HEK293 (cell line): Measurements from ENCODE around the gene CYB561D2.

Experiments
- CTCF ChIA-PET: fragments of 350-600 bp; formaldehyde crosslinking; extraction: SDS; loops from one replicate; lab custom pipeline; 2021; ENCODE audit warnings: antibody characterized with exemption; lab: Yijun Ruan, JAX
- POLR2A ChIA-PET: fragments of 300-600 bp; formaldehyde crosslinking; extraction: SDS; loops from one replicate; lab custom pipeline; 2020; ENCODE audit warnings: antibody characterized with exemption, inconsistent platforms; lab: Yijun Ruan, JAX
- H3K27ac ChIP-seq: fragments of 200-500 bp; sonication (Bioruptor generic); 2 replicates; pipeline ENCODE4 v1.5.1; 2014; ENCODE audit warnings: low read depth, low read length, control low read depth, inconsistent platforms; ENCODE audit errors: extremely low read depth
- H3K36me3 ChIP-seq, 2 experiments: fragments of 200-500 bp in 1 of 2; sonication (Bioruptor generic) in 1 of 2; 1 replicate in 1 of 2; 2 replicates in 1 of 2; pipeline ENCODE4 v1.5.1; 2014 to 2017; ENCODE audit warnings: inconsistent platforms in 2 of 2, low read length in 2 of 2; ENCODE audit not compliant: control insufficient read depth in 2 of 2, insufficient read depth in 1 of 2
- H3K4me1 ChIP-seq: fragments of 200-500 bp; sonication (Bioruptor generic); 2 replicates; pipeline ENCODE4 v1.5.1; 2014; ENCODE audit warnings: mild to moderate bottlenecking, low read length, inconsistent platforms; ENCODE audit not compliant: control insufficient read depth, insufficient read depth
- H3K4me3 ChIP-seq: 2 replicates; pipeline ENCODE4 v1.5.1; 2011; ENCODE audit warnings: low read depth, mild to moderate bottlenecking, control low read depth, low read length, moderate library complexity
- H3K9me3 ChIP-seq: fragments of 200-500 bp; sonication (Bioruptor generic); 2 replicates; pipeline ENCODE4 v1.5.1; 2014; ENCODE audit warnings: low read depth, low read length, inconsistent platforms; ENCODE audit not compliant: control insufficient read depth, insufficient read depth
- BCL11B ChIP-seq: fragments of 450-650 bp; formaldehyde crosslinking; IDR thresholded peaks from 2 replicates; pipeline ENCODE4 v1.5.1; 2016; ENCODE audit warnings: low read depth, missing biosample characterization, missing genetic modification characterization
- ELK4 ChIP-seq: IDR thresholded peaks from 2 replicates; pipeline ENCODE4 v1.6.1; 2011; ENCODE audit warnings: mild to moderate bottlenecking, low read depth, low read length, borderline replicate concordance
- GLIS1 ChIP-seq: fragments of 450-650 bp; formaldehyde crosslinking; IDR thresholded peaks from 2 replicates; pipeline ENCODE4 v1.5.1; 2016; ENCODE audit warnings: missing biosample characterization, missing genetic modification characterization
- GLIS2 ChIP-seq: fragments of 450-650 bp; formaldehyde crosslinking; IDR thresholded peaks from 2 replicates; pipeline ENCODE4 v1.5.1; 2016; ENCODE audit warnings: missing biosample characterization, missing genetic modification characterization
- IKZF3 ChIP-seq: fragments of 450-650 bp; IDR thresholded peaks from 2 replicates; pipeline ENCODE4 v1.5.0; 2018; ENCODE audit warnings: missing biosample characterization, mild to moderate bottlenecking, missing genetic modification characterization, moderate library complexity
- KLF10 ChIP-seq: fragments of 450-650 bp; IDR thresholded peaks from 2 replicates; pipeline ENCODE4 v1.5.1; 2018; ENCODE audit warnings: missing biosample characterization, mild to moderate bottlenecking, missing genetic modification characterization
- MEIS1 ChIP-seq: sonication (generic); formaldehyde crosslinking; IDR thresholded peaks from 2 replicates; pipeline ENCODE4 v1.8.1; 2022; ENCODE audit warnings: missing genetic modification reagents, mild to moderate bottlenecking, borderline replicate concordance
- PATZ1 ChIP-seq: fragments of 450-650 bp; formaldehyde crosslinking; IDR thresholded peaks from 2 replicates; pipeline ENCODE4 v1.5.1; 2016; ENCODE audit warnings: missing biosample characterization, missing genetic modification characterization
- ZBTB1 ChIP-seq: fragments of 450-650 bp; formaldehyde crosslinking; IDR thresholded peaks from 2 replicates; pipeline ENCODE4 v1.5.1; 2016; ENCODE audit warnings: missing biosample characterization, missing genetic modification characterization
- ZBTB49 ChIP-seq: fragments of 450-650 bp; formaldehyde crosslinking; IDR thresholded peaks from 2 replicates; pipeline ENCODE4 v1.5.1; 2016; ENCODE audit warnings: missing biosample characterization, missing genetic modification characterization, low read depth
- ZFP37 ChIP-seq: fragments of 450-650 bp; formaldehyde crosslinking; IDR thresholded peaks from 2 replicates; pipeline ENCODE4 v1.5.1; 2016; ENCODE audit warnings: missing biosample characterization, missing genetic modification characterization
- ZIC2 ChIP-seq: fragments of 450-650 bp; formaldehyde crosslinking; IDR thresholded peaks from 2 replicates; pipeline ENCODE4 v1.5.1; 2016; ENCODE audit warnings: missing biosample characterization, missing genetic modification characterization
- ZNF324 ChIP-seq: fragments of 450-650 bp; formaldehyde crosslinking; IDR thresholded peaks from 2 replicates; pipeline ENCODE4 v1.5.1; 2016; ENCODE audit warnings: missing biosample characterization, missing genetic modification characterization
- ZNF394 ChIP-seq: fragments of 450-650 bp; formaldehyde crosslinking; IDR thresholded peaks from 2 replicates; pipeline ENCODE4 v1.5.1; 2016; ENCODE audit warnings: missing biosample characterization, missing genetic modification characterization, mild to moderate bottlenecking, moderate library complexity, borderline replicate concordance
- ZNF398 ChIP-seq: fragments of 450-650 bp; formaldehyde crosslinking; IDR thresholded peaks from 2 replicates; pipeline ENCODE4 v1.5.1; 2017; ENCODE audit warnings: missing biosample characterization, missing genetic modification characterization
- ZNF423 ChIP-seq: fragments of 450-650 bp; formaldehyde crosslinking; IDR thresholded peaks from 2 replicates; pipeline ENCODE4 v1.5.1; 2016; ENCODE audit warnings: missing biosample characterization, missing genetic modification characterization
- ZNF488 ChIP-seq: fragments of 450-650 bp; formaldehyde crosslinking; IDR thresholded peaks from 2 replicates; pipeline ENCODE4 v1.5.1; 2016; ENCODE audit warnings: missing biosample characterization, missing genetic modification characterization
- ZNF704 ChIP-seq: fragments of 450-650 bp; formaldehyde crosslinking; IDR thresholded peaks from 2 replicates; pipeline ENCODE4 v1.5.1; 2016; ENCODE audit warnings: missing biosample characterization, missing genetic modification characterization
- ZNF707 ChIP-seq: fragments of 450-650 bp; formaldehyde crosslinking; IDR thresholded peaks from 2 replicates; pipeline ENCODE4 v1.5.1; 2016; ENCODE audit warnings: missing biosample characterization, missing genetic modification characterization
- ZNF843 ChIP-seq: fragments of 450-650 bp; formaldehyde crosslinking; IDR thresholded peaks from 2 replicates; pipeline ENCODE4 v1.5.1; 2016; ENCODE audit warnings: missing biosample characterization, missing genetic modification characterization
- ZSCAN5A ChIP-seq: fragments of 450-650 bp; formaldehyde crosslinking; IDR thresholded peaks from 2 replicates; pipeline ENCODE4 v1.5.1; 2016; ENCODE audit warnings: missing biosample characterization, missing genetic modification characterization

The CYB561D2 gene

GRCh38 chr3:50357481-50357880, 6.8 kb downstream of the CYB561D2 start:
- no peaks in the 10 kb centered on the region for H3K9me3 ChIP-seq
- H3K4me1 ChIP-seq, result no peaks in the 10 kb centered on the region
- no peak for TF ChIP-seq MEIS1 (CRISPR knock-in tag)
- no peak for TF ChIP-seq ZNF704 (tag by site-specific recombination)
- TF ChIP-seq ZNF707 (tag by site-specific recombination), result no peak
- TF ChIP-seq ZBTB1, result no peak
- no peak overlapping the region for H3K27ac ChIP-seq
- peaks cover 0 to 61% of the 10 kb centered on the region in 2 experiments; a peak in 1 of 3 replicates for H3K36me3 ChIP-seq
- H3K4me3 ChIP-seq, result peak overlapping the region; percentile 82
- CTCF ChIA-PET, result interaction anchor here (1.0 kb wide), 1 partner anchor 319 kb away, joined by 3 read pairs; no protein-coding TSS in a partner anchor
- POLR2A ChIA-PET, result interaction anchor here (1.1 to 1.9 kb wide), 4 partner anchors 10 to 124 kb away, joined by 3 to 12 read pairs (median 4); partner anchors contain the start of gene ZMYND10

- H3K4me1 ChIP-seq, result no peaks in the 10 kb centered on the region
- POLR2A ChIA-PET, result no interaction called here
- peak overlapping the region; percentile 82 for H3K4me3 ChIP-seq
- H3K27ac ChIP-seq, result peak overlapping the region; percentile 84
- peaks cover 0 to 53% of the 10 kb centered on the region in 2 experiments; a peak in 1 of 3 replicates for H3K36me3 ChIP-seq
- TF ChIP-seq ZNF394, result no peak
- TF ChIP-seq GLIS1, result peak; percentile 25; the same call in 1 of the 2 replicates
- no peak for TF ChIP-seq ZNF423 (tag by site-specific recombination)
- TF ChIP-seq ZSCAN5A (tag by site-specific recombination), result no peak
- TF ChIP-seq ZNF488, result no peak
- no peak for TF ChIP-seq ZFP37 (tag by site-specific recombination)
- no peak for TF ChIP-seq ELK4
- no peak for TF ChIP-seq ZBTB49 (tag by site-specific recombination)
- no peak for TF ChIP-seq BCL11B (tag by site-specific recombination)
- TF ChIP-seq ZNF843 (tag by site-specific recombination), result no peak
- peak; percentile 65 for TF ChIP-seq ZIC2 (tag by site-specific recombination)
- TF ChIP-seq IKZF3 (tag by site-specific recombination), result no peak
- TF ChIP-seq GLIS2 (tag by site-specific recombination), result peak; percentile 55
- TF ChIP-seq ZNF324, result no peak
- TF ChIP-seq ZNF707 (tag by site-specific recombination), result no peak
- TF ChIP-seq ZNF398 (tag by site-specific recombination), result no peak
- TF ChIP-seq KLF10 (tag by site-specific recombination), result no peak
- TF ChIP-seq PATZ1 (tag by site-specific recombination), result no peak
- no peaks in the 10 kb centered on the region for H3K9me3 ChIP-seq
- CTCF ChIA-PET, result no interaction called here
Observed at GRCh38 chr3:50358355-50358910, 7.8 kb downstream of the CYB561D2 start.
